ENCODE results near the gene TRIM44. TPM values are rescaled to one million over a fixed set of nuclear protein-coding genes. Genes with fewer than 3 reads are reported as not detected.

The TRIM44 gene
- polyA plus RNA-seq, 2 of the 4 experiments (the other 2 are of a cell fraction) = 19.3 to 70.4 TPM

DNA sequence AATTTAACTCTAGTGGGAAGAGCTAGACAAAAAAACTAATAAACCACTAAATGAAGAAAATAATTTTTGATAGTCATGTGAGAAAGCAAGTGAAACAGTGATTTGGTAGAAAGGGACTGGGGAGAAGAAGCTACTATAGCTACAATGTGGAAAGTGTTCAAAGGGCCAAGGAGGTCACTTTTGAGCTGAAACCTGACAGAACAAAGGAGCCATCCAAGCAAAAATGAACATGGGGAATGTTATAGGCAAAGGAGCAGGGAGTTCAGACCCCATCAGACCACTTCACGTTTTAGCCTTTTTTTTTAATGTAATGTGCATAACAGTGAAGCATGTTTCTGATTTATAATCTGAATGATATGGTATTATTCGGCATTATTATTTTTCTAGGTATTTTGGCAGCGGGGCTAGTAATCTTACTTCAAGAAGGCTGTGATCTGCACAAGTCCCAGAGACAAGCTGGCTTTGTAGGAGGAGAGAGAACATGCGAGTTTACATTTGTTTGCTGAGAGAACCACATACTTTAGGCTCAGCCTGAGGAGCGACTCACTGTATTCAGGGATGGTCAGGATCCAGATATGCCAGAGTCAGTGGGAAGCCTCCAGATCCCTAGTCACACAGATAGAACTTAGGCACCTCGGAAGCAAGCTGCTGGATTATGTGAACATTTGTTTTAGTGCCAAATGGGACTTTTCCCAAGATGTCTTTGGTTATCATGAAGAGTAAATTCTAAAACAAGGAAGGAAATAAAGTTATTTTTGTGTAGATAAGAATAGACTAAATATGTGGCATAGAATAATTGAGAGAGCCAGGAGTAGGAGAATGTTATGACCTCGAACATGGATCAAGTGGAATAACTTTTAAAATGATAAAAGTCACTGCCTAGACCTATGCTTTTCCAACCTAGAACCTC is 118.6 kb downstream of the TRIM44 start:
- ATAC-seq (peak in 1 of 2 experiments; percentile 56; a peak in 2 of 6 replicates), FAIRE-seq (no peak), DNase-seq (ENCODE audit: low read depth in 1 of 2, low spot score in 1 of 2) (peak in 1 of 2 experiments; percentile 9)
- CTCF ChIA-PET = interaction anchor here (0.9 kb wide), 1 partner anchor 13 kb away, joined by 3 read pairs; no protein-coding TSS in a partner anchor
- Histone ChIP-seq H3K9me3 (peaks cover 8% of the 10 kb centered on the region), H3K4me1 (0 out of 3 replicates have a peak, but pooled peaks cover 12% of the 10 kb centered on the region), H3K27ac (no peak overlapping the region), H3K4me3 (no peak overlapping the region), H3K4me2 (no peak overlapping the region)
- WGBS (ENCODE audit: missing lambda C conversion rate) = 79% methylated on average over 7 of the region's 7 CpGs
- TF ChIP-seq SMC3 (IDR thresholded peaks at IDR 0.05) (no peak), RCOR1 (IDR thresholded peaks at IDR 0.05; ENCODE audit: low read depth, low read length) (no peak), GATA3 (IDR thresholded peaks at IDR 0.05; ENCODE audit: borderline replicate concordance) (no peak), NFE2L2 (conservative IDR thresholded peaks at IDR 0.05; ENCODE audit: low read length) (no peak), EHMT2 (IDR thresholded peaks at IDR 0.05; ENCODE audit: low read depth) (no peak)
- TF ChIP-seq, protein P1, sequence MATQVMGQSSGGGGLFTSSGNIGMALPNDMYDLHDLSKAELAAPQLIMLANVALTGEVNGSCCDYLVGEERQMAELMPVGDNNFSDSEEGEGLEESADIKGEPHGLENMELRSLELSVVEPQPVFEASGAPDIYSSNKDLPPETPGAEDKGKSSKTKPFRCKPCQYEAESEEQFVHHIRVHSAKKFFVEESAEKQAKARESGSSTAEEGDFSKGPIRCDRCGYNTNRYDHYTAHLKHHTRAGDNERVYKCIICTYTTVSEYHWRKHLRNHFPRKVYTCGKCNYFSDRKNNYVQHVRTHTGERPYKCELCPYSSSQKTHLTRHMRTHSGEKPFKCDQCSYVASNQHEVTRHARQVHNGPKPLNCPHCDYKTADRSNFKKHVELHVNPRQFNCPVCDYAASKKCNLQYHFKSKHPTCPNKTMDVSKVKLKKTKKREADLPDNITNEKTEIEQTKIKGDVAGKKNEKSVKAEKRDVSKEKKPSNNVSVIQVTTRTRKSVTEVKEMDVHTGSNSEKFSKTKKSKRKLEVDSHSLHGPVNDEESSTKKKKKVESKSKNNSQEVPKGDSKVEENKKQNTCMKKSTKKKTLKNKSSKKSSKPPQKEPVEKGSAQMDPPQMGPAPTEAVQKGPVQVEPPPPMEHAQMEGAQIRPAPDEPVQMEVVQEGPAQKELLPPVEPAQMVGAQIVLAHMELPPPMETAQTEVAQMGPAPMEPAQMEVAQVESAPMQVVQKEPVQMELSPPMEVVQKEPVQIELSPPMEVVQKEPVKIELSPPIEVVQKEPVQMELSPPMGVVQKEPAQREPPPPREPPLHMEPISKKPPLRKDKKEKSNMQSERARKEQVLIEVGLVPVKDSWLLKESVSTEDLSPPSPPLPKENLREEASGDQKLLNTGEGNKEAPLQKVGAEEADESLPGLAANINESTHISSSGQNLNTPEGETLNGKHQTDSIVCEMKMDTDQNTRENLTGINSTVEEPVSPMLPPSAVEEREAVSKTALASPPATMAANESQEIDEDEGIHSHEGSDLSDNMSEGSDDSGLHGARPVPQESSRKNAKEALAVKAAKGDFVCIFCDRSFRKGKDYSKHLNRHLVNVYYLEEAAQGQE (IDR thresholded peaks at IDR 0.05) = no peak
- POLR2A ChIA-PET = no interaction called here

DNA sequence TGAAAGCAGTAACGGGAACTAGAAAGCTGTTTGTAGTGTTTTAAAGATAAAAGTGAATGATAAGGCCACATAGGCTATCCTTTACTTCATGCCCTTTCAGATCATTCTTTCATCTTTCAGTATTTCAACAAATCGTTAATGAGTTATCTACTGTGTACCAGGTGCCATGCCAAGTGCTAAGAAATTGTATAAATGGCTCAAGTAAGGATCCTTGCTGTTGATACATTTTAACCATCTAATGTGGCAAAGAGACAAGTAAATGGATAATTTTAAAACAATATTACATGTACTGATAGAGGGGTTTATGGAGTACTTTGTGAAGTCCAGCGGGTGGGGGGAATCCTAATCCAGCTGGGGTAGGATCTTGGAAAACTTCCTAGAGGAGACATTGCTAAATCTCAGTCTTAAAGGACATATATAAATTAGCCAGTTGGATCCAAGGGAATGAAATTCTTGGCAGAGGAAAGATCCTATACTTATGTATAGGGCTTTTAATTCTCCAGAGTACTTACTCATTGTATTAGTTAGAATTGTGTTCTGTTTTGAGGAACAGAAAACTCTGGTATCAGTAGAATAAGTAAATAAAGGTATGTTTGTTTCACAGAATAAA is 119.4 kb downstream of the TRIM44 start:
- POLR2A ChIA-PET = no interaction called here
- Histone ChIP-seq H3K4me2 (no peak overlapping the region), H3K4me3 (no peak overlapping the region), H3K27ac (no peak overlapping the region), H3K9me3 (peaks cover 8% of the 10 kb centered on the region), H3K4me1 (0 out of 3 replicates have a peak, but pooled peaks cover 12% of the 10 kb centered on the region)
- no peak for DNase-seq (ENCODE audit: low read depth in 1 of 2, low spot score in 1 of 2)
- CTCF ChIA-PET = interaction anchor here (1.2 to 1.3 kb wide), 2 partner anchors 13 to 40 kb away, joined by 3 to 4 read pairs; no protein-coding TSS in a partner anchor
- WGBS (ENCODE audit: missing lambda C conversion rate) = 90% methylated on average over 3 of the region's 3 CpGs
- FAIRE-seq = no peak
- ATAC-seq = no peak
- no peak for TF ChIP-seq HOXB5 (CRISPR knock-in tag; IDR thresholded peaks at IDR 0.05)
- no peak for TF ChIP-seq GATA3 (IDR thresholded peaks at IDR 0.05; ENCODE audit: borderline replicate concordance)
- TF ChIP-seq ESRRA (IDR thresholded peaks at IDR 0.05; ENCODE audit: borderline replicate concordance, low read length) = no peak

DNA sequence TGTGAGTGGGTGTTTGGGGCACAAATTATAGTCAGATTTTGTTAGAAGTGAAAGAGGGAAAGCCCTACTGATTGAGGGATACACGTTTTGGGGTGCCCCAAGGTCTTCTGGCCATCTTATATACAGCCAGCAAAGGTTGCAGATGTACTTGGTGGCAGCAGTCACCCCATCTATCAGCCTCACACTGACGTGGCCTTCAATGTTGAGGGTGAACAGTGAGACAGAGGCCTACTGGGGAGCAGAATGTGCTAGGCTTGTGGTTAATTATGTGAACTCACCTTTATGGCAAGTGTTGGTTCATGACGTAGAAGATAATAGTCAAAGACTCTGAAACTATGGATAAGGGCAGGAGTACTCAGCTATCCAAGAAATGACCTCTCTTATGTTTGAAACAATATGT is 121.2 kb downstream of the TRIM44 start:
- FAIRE-seq = no peak
- ATAC-seq = no peak
- CTCF ChIA-PET = interaction anchor here (0.8 kb wide), 1 partner anchor 10 kb away, joined by 3 read pairs; no protein-coding TSS in a partner anchor
- no peak for DNase-seq (ENCODE audit: low read depth in 1 of 2, low spot score in 1 of 2)
- H3K4me3 ChIP-seq = no peak overlapping the region
- H3K27ac ChIP-seq = no peak overlapping the region
- H3K9me3 ChIP-seq = peaks cover 8% of the 10 kb centered on the region
- TF ChIP-seq, protein P2, sequence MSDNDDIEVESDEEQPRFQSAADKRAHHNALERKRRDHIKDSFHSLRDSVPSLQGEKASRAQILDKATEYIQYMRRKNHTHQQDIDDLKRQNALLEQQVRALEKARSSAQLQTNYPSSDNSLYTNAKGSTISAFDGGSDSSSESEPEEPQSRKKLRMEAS (IDR thresholded peaks at IDR 0.05) = no peak
- TF ChIP-seq RNF2 (IDR thresholded peaks at IDR 0.05; ENCODE audit: borderline replicate concordance, low read depth) (no peak), SMC3 (IDR thresholded peaks at IDR 0.05) (no peak)
- H3K4me1 ChIP-seq = 0 out of 3 replicates have a peak, but pooled peaks cover 12% of the 10 kb centered on the region
- 76% methylated on average over 3 of the region's 3 CpGs for WGBS (ENCODE audit: missing lambda C conversion rate)
- POLR2A ChIA-PET = no interaction called here
- H3K4me2 ChIP-seq = no peak overlapping the region

DNA sequence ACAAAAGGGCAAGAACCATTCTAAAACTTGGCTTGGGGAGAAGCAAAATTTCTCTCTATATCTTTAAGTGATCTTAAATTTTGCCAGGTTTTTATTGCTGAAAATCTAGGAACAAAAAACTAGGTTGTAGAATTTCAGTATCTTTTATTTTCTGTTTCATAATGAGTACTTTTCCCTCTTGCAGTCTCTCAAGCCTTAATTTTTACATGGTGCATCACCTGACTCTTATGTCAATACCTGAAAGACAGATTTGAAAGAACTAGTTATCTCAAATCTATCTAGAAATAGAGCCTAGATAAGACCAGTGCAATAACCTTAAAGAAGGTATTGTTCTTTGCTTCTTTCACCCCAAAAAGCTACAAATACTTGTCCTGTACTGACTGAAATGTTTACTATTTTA is 122.1 kb downstream of the TRIM44 start:
- Histone ChIP-seq H3K4me1 (0 out of 3 replicates have a peak, but pooled peaks cover 12% of the 10 kb centered on the region), H3K9me3 (no peaks in the 10 kb centered on the region), H3K4me2 (no peak overlapping the region), H3K4me3 (no peak overlapping the region), H3K27ac (no peak overlapping the region)
- TF ChIP-seq CHD4 (IDR thresholded peaks at IDR 0.05; ENCODE audit: borderline replicate concordance) = no peak
- no peak for TF ChIP-seq CBX8 (IDR thresholded peaks at IDR 0.05)
- no peak for TF ChIP-seq JUNB (IDR thresholded peaks at IDR 0.05)
- FAIRE-seq (no peak), ATAC-seq (no peak), DNase-seq (ENCODE audit: low read depth in 1 of 2, low spot score in 1 of 2) (no peak)
- ChIA-PET POLR2A (no interaction called here), CTCF (interaction anchor here (1.2 kb wide), 1 partner anchor 37 kb away, joined by 6 read pairs; no protein-coding TSS in a partner anchor)

Data from A549 (cell line).